H1 (cell line): ENCODE measurements around the gene CD164L2. TPM values are rescaled to one million over a fixed set of nuclear protein-coding genes. Genes with fewer than 3 reads are reported as not detected.

Source experiments
- CTCF ChIA-PET: fragments of 300-600 bp; sonication (Branson Sonifier 250); formaldehyde crosslinking; loops from one replicate; lab custom pipeline; 2021; ENCODE audit not compliant: partially characterized antibody; lab: Charles Lee
- POLR2A ChIA-PET: fragments of 300-600 bp; sonication (Branson Sonifier 250); formaldehyde crosslinking; loops from one replicate; lab custom pipeline; 2021; ENCODE audit warnings: inconsistent platforms; ENCODE audit not compliant: partially characterized antibody; lab: Charles Lee
- DNase-seq, 2 experiments: peaks; one replicate each; pipeline versions ENCODE4 v3.0.0 to v3.0.0-alpha.2; 2010 to 2022; ENCODE audit warnings: low spot score in 2 of 2, low read depth in 1 of 2, mixed read lengths in 1 of 2
- FAIRE-seq: peaks from 2 replicates; lab custom pipeline; 2011; peaks lifted over from hg19 to GRCh38; lab: Jason Lieb, UNC
- H2AFZ ChIP-seq: 2 replicates; pipeline ENCODE4 v1.8.1; 2012; ENCODE audit warnings: low read length, inconsistent platforms
- H2AK5ac ChIP-seq: 2 replicates; pipeline ENCODE4 v1.6.1; 2013; ENCODE audit warnings: low read depth, low read length
- H2BK120ac ChIP-seq: replicated peaks from 2 replicates; pipeline ENCODE3; 2013; ENCODE audit warnings: low read depth, low read length, inconsistent platforms
- H2BK12ac ChIP-seq: 2 replicates; pipeline ENCODE4 v1.6.1; 2013; ENCODE audit warnings: low read depth, low read length
- H2BK15ac ChIP-seq: 2 replicates; pipeline ENCODE4 v1.6.1; 2013; ENCODE audit warnings: low read length
- H2BK20ac ChIP-seq: 2 replicates; pipeline ENCODE4 v1.6.1; 2013; ENCODE audit warnings: low read length
- H2BK5ac ChIP-seq: 2 replicates; pipeline ENCODE4 v1.6.1; 2013; ENCODE audit warnings: low read depth, low read length
- H3K14ac ChIP-seq: 2 replicates; pipeline ENCODE4 v1.6.1; 2013; ENCODE audit warnings: inconsistent platforms; ENCODE audit not compliant: insufficient read length
- H3K18ac ChIP-seq: 2 replicates; pipeline ENCODE4 v1.6.1; 2013; ENCODE audit warnings: low read length; ENCODE audit errors: extremely low read depth
- H3K23ac ChIP-seq: 2 replicates; pipeline ENCODE4 v1.6.1; 2013; ENCODE audit warnings: inconsistent platforms; ENCODE audit not compliant: insufficient read length
- H3K23me2 ChIP-seq: 2 replicates; pipeline ENCODE4 v1.6.1; 2013; ENCODE audit warnings: low read depth, low read length
- H3K27ac ChIP-seq: 2 replicates; pipeline ENCODE4 v1.6.1; 2011; ENCODE audit warnings: low read depth, low read length, inconsistent platforms
- H3K27me3 ChIP-seq, 4 experiments: replicated peaks in 1 of 4; 1 replicate in 1 of 4; 2 replicates in 3 of 4; pipeline versions ENCODE4 v1.6.1 to v1.8.1; 2011 to 2013; ENCODE audit warnings: low read length in 3 of 4, mild to moderate bottlenecking in 3 of 4, inconsistent platforms in 2 of 4, mixed read lengths in 2 of 4, moderate library complexity in 1 of 4; ENCODE audit not compliant: control insufficient read depth in 3 of 4, insufficient read depth in 3 of 4; ENCODE audit errors: extremely low read depth in 1 of 4
- H3K36me3 ChIP-seq, 4 experiments: 2 replicates each; pipeline versions ENCODE4 v1.6.1 to v1.8.1; 2011 to 2013; ENCODE audit warnings: mild to moderate bottlenecking in 4 of 4, low read length in 3 of 4, moderate library complexity in 2 of 4, control low read depth in 1 of 4, inconsistent platforms in 1 of 4; ENCODE audit not compliant: insufficient read depth in 4 of 4, control insufficient read depth in 2 of 4
- H3K4ac ChIP-seq: replicated peaks from 2 replicates; pipeline ENCODE3; 2013; ENCODE audit warnings: low read length, low read depth, mixed read lengths, inconsistent platforms; ENCODE audit not compliant: insufficient read length
- H3K4me1 ChIP-seq, 4 experiments: replicated peaks in 1 of 4; 1 replicate in 1 of 4; 2 replicates in 3 of 4; pipeline versions ENCODE4 v1.6.1 to v1.8.1; 2011 to 2013; ENCODE audit warnings: low read length in 3 of 4, inconsistent platforms in 2 of 4, mixed read lengths in 1 of 4; ENCODE audit not compliant: insufficient read depth in 4 of 4, control insufficient read depth in 3 of 4
- H3K4me2 ChIP-seq, 2 experiments: 2 replicates each; pipeline versions ENCODE4 v1.6.1 to v1.8.1; 2011 to 2013; ENCODE audit warnings: low read depth in 2 of 2, low read length in 2 of 2, control low read depth in 1 of 2, inconsistent platforms in 1 of 2, mild to moderate bottlenecking in 1 of 2; ENCODE audit not compliant: insufficient read depth in 1 of 2
- H3K4me3 ChIP-seq, 4 experiments: fragments of 200-600, 300-600 bp in 1 of 4; sonication (generic), shearing (Covaris generic), sonication (Bioruptor Twin) in 1 of 4; 2 replicates each; pipeline versions ENCODE4 v1.5.1 to v1.8.1; 2011 to 2016; ENCODE audit warnings: low read length in 4 of 4, low read depth in 3 of 4, control low read depth in 2 of 4, inconsistent platforms in 2 of 4, mild to moderate bottlenecking in 2 of 4, mixed read lengths in 1 of 4, moderate library complexity in 1 of 4; ENCODE audit not compliant: insufficient read depth in 2 of 4; ENCODE audit errors: extremely low read depth in 1 of 4
- H3K56ac ChIP-seq: replicated peaks from 2 replicates; pipeline ENCODE3; 2013; ENCODE audit warnings: low read depth, mild to moderate bottlenecking, mixed read lengths, low read length, inconsistent platforms; ENCODE audit not compliant: insufficient read length
- H3K79me1 ChIP-seq: 2 replicates; pipeline ENCODE4 v1.6.1; 2013; ENCODE audit warnings: low read depth, low read length, control low read depth
- H3K79me2 ChIP-seq, 2 experiments: 2 replicates each; pipeline versions ENCODE4 v1.6.1 to v1.8.1; 2012 to 2013; ENCODE audit warnings: low read length in 2 of 2, mild to moderate bottlenecking in 2 of 2, inconsistent platforms in 1 of 2; ENCODE audit not compliant: insufficient read depth in 2 of 2, control insufficient read depth in 1 of 2
- H3K9ac ChIP-seq, 4 experiments: replicated peaks in 1 of 4; 1 replicate in 1 of 4; 2 replicates in 3 of 4; pipeline versions ENCODE4 v1.6.1 to v1.8.1; 2011 to 2013; ENCODE audit warnings: low read depth in 3 of 4, low read length in 3 of 4, control low read depth in 2 of 4, mild to moderate bottlenecking in 2 of 4, moderate library complexity in 2 of 4, inconsistent platforms in 1 of 4; ENCODE audit errors: extremely low read depth in 1 of 4
- H3K9me3 ChIP-seq, 2 experiments: 2 replicates each; pipeline versions ENCODE4 v1.6.1 to v1.8.1; 2012 to 2013; ENCODE audit warnings: mild to moderate bottlenecking in 2 of 2, moderate library complexity in 2 of 2, control low read depth in 1 of 2, inconsistent platforms in 1 of 2, low read depth in 1 of 2, low read length in 1 of 2, mixed read lengths in 1 of 2; ENCODE audit not compliant: insufficient read depth in 2 of 2
- H4K20me1 ChIP-seq, 2 experiments: replicated peaks in 1 of 2; 2 replicates each; pipeline versions ENCODE3 to v1.8.1; 2011 to 2013; ENCODE audit warnings: inconsistent platforms in 2 of 2, low read length in 2 of 2, mild to moderate bottlenecking in 1 of 2; ENCODE audit not compliant: insufficient read depth in 2 of 2, control insufficient read depth in 1 of 2
- H4K5ac ChIP-seq: 2 replicates; pipeline ENCODE4 v1.6.1; 2013; ENCODE audit warnings: low read length, low read depth, mixed read lengths, inconsistent platforms; ENCODE audit not compliant: insufficient read length
- H4K8ac ChIP-seq: 2 replicates; pipeline ENCODE4 v1.8.0; 2013; ENCODE audit warnings: mild to moderate bottlenecking, moderate library complexity, low read length, inconsistent platforms; ENCODE audit not compliant: insufficient read depth; ENCODE audit errors: extremely low read depth
- H4K91ac ChIP-seq: replicated peaks from 2 replicates; pipeline ENCODE3; 2013; ENCODE audit warnings: low read length, mixed read lengths, inconsistent platforms; ENCODE audit not compliant: insufficient read length
- CHD1 ChIP-seq: IDR thresholded peaks from 2 replicates; pipeline ENCODE4 v1.6.1; 2012; ENCODE audit warnings: low read depth, low read length, improper control_type of control experiment
- RAD21 ChIP-seq, 2 experiments: IDR thresholded peaks in 1 of 2; conservative IDR thresholded peaks in 1 of 2; 2 replicates each; pipeline ENCODE4 v1.6.1; 2011; ENCODE audit warnings: low read depth in 2 of 2, low read length in 2 of 2, improper control_type of control experiment in 1 of 2, inconsistent platforms in 1 of 2, mild to moderate bottlenecking in 1 of 2, moderate library complexity in 1 of 2
- WGBS, 2 experiments: shearing (Covaris generic) in 1 of 2; methylation state at CpG; one replicate each; pipeline versions ENCODE4 v1.1.6 to v1.1.7; 2013 to 2015; ENCODE audit warnings: low lambda C conversion rate in 2 of 2, mixed read lengths in 2 of 2, inconsistent platforms in 1 of 2, low coverage in 1 of 2, missing lambda C conversion rate in 1 of 2; ENCODE audit not compliant: insufficient replicate concordance in 2 of 2, insufficient coverage in 1 of 2, insufficient read length in 1 of 2; ENCODE audit errors: extremely low coverage in 1 of 2, missing lambda C conversion rate in 1 of 2; 5-methylcytosine and 5-hydroxymethylcytosine counted together
- polyA plus RNA-seq, 7 experiments: library from polyadenylated mRNA; depleted of rRNA in 3 of 7; stranded (reverse) in 5 of 7; unstranded in 2 of 7; fragments of >200 nt in 5 of 7; fragments of 200-250 nt in 2 of 7; gene quantifications; 1 replicate in 5 of 7; 2 replicates in 1 of 7; 4 replicates in 1 of 7; pipeline versions ENCODE4 v1.2.1 to v1.2.3, GENCODE V29; 2011 to 2013; ENCODE audit warnings: missing spikeins in 2 of 7, mixed read lengths in 2 of 7
- total RNA-seq: library from RNA; stranded (reverse); fragmentation: NEBNext Ultra II Directional; extraction: Animal tissue kit (Norgen Biotek cat#: 25700); gene quantifications from 2 replicates; pipeline ENCODE4 v1.2.1, GENCODE V29; 2021
- TF ChIP-seq, protein P1 (sequence below), 3 experiments: IDR thresholded peaks; 1 replicate in 2 of 3; 2 replicates in 1 of 3; pipeline versions ENCODE4 v1.5.1 to v1.6.1; 2011; ENCODE audit warnings: low read length in 3 of 3, mild to moderate bottlenecking in 3 of 3, inconsistent platforms in 2 of 3, low read depth in 1 of 3, moderate library complexity in 1 of 3; ENCODE audit not compliant: insufficient read depth in 1 of 3; ENCODE audit errors: control extremely low read depth in 1 of 3

CD164L2 gene
- total and polyA plus RNA-seq, 2 of the 8 experiments (the other 6 are each of a cell fraction or from before 2014, with no cell fraction given): 3.3 TPM

DNA sequence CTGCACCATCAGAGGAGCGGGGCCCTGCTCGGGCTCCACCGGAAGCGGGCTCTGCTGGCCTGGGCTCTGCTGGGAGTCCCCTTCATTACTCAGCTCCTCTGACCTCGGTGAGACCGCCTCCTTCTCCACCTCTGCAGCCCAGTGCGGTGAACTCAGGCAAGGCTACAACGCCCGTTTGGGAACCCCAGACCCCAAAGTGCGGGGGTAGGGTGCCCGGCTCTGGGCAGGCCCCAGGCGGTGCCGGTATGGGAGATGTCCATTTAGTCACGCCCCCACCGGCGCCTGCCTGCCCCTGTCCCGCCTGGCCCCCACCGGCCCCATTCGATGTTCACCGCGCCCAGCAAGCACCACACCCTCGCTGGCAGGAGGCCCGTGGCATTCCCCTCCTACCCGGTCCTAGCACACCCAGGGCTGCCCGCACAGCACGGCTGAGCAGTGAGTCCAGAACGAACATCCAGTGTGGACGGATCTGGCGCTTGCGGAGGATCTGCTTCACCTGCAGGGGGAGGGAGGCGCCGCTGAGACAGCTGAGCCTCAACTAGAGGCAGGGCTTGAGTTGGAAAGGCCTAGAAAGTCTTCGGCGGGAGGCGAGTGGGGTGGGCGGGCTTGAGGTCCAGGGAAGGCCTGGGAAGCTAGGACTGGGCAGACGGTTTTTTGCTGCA lies 26.4 kb downstream of the CD164L2 start:
- H2BK20ac ChIP-seq: no peak overlapping the region; the same call in 1 of the 2 replicates
- CTCF ChIA-PET: interaction anchor here (0.8 to 28.8 kb wide), 35 partner anchors 8 to 319 kb away, joined by 3 to 625 read pairs (median 6); partner anchors contain the start of genes CD164L2, FCN3, GPR3 and MAP3K6
- H3K36me3 ChIP-seq: no peaks in the 10 kb centered on the region
- FAIRE-seq (no peak), DNase-seq (no peak)
- peaks cover 14% of the 10 kb centered on the region for H3K23me2 ChIP-seq
- H3K56ac ChIP-seq: no peak overlapping the region
- peak overlapping the region in 1 of 2 experiments; percentile 62; a peak in 1 of 4 replicates for H3K4me2 ChIP-seq
- no peak overlapping the region for H4K8ac ChIP-seq
- no peaks in the 10 kb centered on the region for H3K9me3 ChIP-seq
- H3K79me1 ChIP-seq: no peaks in the 10 kb centered on the region
- TF ChIP-seq, protein P1, sequence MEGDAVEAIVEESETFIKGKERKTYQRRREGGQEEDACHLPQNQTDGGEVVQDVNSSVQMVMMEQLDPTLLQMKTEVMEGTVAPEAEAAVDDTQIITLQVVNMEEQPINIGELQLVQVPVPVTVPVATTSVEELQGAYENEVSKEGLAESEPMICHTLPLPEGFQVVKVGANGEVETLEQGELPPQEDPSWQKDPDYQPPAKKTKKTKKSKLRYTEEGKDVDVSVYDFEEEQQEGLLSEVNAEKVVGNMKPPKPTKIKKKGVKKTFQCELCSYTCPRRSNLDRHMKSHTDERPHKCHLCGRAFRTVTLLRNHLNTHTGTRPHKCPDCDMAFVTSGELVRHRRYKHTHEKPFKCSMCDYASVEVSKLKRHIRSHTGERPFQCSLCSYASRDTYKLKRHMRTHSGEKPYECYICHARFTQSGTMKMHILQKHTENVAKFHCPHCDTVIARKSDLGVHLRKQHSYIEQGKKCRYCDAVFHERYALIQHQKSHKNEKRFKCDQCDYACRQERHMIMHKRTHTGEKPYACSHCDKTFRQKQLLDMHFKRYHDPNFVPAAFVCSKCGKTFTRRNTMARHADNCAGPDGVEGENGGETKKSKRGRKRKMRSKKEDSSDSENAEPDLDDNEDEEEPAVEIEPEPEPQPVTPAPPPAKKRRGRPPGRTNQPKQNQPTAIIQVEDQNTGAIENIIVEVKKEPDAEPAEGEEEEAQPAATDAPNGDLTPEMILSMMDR (IDR thresholded peaks at IDR 0.05; ENCODE audit: control extremely low read depth in 1 of 3, insufficient read depth in 1 of 3, low read depth in 1 of 3, low read length in 3 of 3): peak in 2 of 3 experiments; percentile 35 to 43; a peak in 3 of 4 replicates
- peak in 1 of 2 experiments; percentile 21; a peak in 2 of 4 replicates for TF ChIP-seq RAD21 (IDR thresholded peaks at IDR 0.05 in 1 of 2, conservative IDR thresholded peaks at IDR 0.05 in 1 of 2; ENCODE audit: low read depth in 2 of 2, low read length in 2 of 2)
- no peak for TF ChIP-seq CHD1
- H3K4me1 ChIP-seq: peaks cover 0 to 14% (median 7%) of the 10 kb centered on the region in 4 experiments; a peak in 6 of 7 replicates
- WGBS, 2 experiments: 77% methylated on average over 26 of the region's 37 CpGs; no CpG with 5 or more reads in 1 of the 2 experiments
- H4K91ac ChIP-seq: peak overlapping the region; percentile 0
- no peak overlapping the region for H2AK5ac ChIP-seq
- H3K27ac ChIP-seq: no peak overlapping the region
- no peak overlapping the region for H3K23ac ChIP-seq
- no peak overlapping the region for H3K14ac ChIP-seq
- H2BK15ac ChIP-seq: no peak overlapping the region
- peaks cover 12 to 43% (median 35%) of the 10 kb centered on the region in 4 experiments for H3K27me3 ChIP-seq
- H4K20me1 ChIP-seq: peaks cover 0 to 12% of the 10 kb centered on the region in 2 experiments
- H3K4me3 ChIP-seq: no peak overlapping the region
- H4K5ac ChIP-seq: no peak overlapping the region
- no peak overlapping the region for H3K9ac ChIP-seq
- POLR2A ChIA-PET: interaction anchor here (0.7 to 10.9 kb wide), 9 partner anchors 4 to 248 kb away, joined by 3 to 101 read pairs (median 5); partner anchors contain the start of genes AHDC1 and MAP3K6
- no peaks in the 10 kb centered on the region for H3K79me2 ChIP-seq
- H2BK120ac ChIP-seq: no peak overlapping the region
- no peak overlapping the region for H2AFZ ChIP-seq
- H2BK12ac ChIP-seq: peak overlapping the region; percentile 84; the same call in 1 of the 2 replicates
- no peak overlapping the region for H3K18ac ChIP-seq
- no peak overlapping the region for H2BK5ac ChIP-seq
- H3K4ac ChIP-seq: no peak overlapping the region
